Retinal pigment epithelial cell (primary cell): ENCODE data around the gene KCNA5.

Source experiments
- DNase-seq: peaks from one replicate; pipeline ENCODE4 v3.0.0-alpha.2; 2010; ENCODE audit warnings: low read depth
- H3K4me3 ChIP-seq: 2 replicates; pipeline ENCODE4 v1.5.1; 2011; ENCODE audit warnings: mild to moderate bottlenecking, low read length, control low read depth, moderate library complexity
- TF ChIP-seq, protein P1 (sequence below): conservative IDR thresholded peaks from 2 replicates; pipeline ENCODE4 v1.5.1; 2011; ENCODE audit warnings: low read depth, low read length, control low read depth, inconsistent platforms

Gene KCNA5

DNA sequence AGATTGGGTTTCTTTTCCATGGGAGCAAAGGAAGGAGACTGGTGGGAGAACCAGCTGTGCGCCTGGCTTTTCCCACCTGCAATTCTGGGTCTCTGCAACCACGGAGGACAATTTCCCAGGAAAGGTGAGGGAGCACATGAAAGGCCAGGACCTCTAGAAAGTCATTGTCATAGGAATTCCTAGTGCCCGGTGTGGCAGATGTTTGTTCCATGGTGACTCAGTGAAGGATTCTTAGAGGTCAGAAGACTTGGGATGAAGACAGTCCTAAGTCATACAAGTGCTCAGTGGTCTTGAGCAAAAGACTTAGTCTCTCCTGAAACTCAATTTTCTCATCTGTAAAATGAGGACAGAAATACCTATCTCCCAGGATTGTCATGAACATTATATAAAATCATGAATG lies 51.3 kb downstream of the KCNA5 start:
- DNase-seq: no peak
- no peak overlapping the region for H3K4me3 ChIP-seq
- TF ChIP-seq, protein P1, sequence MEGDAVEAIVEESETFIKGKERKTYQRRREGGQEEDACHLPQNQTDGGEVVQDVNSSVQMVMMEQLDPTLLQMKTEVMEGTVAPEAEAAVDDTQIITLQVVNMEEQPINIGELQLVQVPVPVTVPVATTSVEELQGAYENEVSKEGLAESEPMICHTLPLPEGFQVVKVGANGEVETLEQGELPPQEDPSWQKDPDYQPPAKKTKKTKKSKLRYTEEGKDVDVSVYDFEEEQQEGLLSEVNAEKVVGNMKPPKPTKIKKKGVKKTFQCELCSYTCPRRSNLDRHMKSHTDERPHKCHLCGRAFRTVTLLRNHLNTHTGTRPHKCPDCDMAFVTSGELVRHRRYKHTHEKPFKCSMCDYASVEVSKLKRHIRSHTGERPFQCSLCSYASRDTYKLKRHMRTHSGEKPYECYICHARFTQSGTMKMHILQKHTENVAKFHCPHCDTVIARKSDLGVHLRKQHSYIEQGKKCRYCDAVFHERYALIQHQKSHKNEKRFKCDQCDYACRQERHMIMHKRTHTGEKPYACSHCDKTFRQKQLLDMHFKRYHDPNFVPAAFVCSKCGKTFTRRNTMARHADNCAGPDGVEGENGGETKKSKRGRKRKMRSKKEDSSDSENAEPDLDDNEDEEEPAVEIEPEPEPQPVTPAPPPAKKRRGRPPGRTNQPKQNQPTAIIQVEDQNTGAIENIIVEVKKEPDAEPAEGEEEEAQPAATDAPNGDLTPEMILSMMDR: no peak
